ENCODE data around the gene STH. TPM values are rescaled to one million over a fixed set of nuclear protein-coding genes. Genes with fewer than 3 reads are reported as not detected.

Gene STH
- total RNA-seq, 1 donor from 2014 or later = not detected

DNA sequence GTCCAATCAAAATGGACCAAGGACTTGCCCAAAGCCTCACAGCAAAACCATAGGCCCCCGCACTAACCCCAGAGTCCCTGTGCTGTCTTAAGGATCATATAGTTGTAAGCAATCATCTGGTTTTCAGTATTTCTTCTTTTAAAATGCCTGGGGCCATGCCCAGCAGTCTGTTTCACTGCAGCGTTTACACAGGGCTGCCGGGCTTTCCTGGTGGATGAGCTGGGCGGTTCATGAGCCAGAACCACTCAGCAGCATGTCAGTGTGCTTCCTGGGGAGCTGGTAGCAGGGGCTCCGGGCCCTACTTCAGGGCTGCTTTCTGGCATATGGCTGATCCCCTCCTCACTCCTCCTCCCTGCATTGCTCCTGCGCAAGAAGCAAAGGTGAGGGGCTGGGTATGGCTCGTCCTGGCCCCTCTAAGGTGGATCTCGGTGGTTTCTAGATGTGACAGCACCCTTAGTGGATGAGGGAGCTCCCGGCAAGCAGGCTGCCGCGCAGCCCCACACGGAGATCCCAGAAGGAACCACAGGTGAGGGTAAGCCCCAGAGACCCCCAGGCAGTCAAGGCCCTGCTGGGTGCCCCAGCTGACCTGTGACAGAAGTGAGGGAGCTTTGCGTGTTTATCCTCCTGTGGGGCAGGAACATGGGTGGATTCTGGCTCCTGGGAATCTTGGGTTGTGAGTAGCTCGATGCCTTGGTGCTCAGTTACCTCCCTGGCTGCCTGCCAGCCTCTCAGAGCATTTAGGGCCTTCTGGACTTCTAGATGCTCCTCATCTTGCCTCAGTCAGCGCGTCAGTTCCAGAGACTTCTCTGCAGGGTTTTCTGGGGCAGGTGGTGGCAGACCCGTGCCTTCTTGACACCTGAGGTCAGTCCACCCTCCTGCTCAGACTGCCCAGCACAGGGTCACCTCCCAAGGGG lies 24.8 kb upstream of the STH start:
- H3K4me3 ChIP-seq (ENCODE audit: low read depth, low read length) = no peak overlapping the region
- peaks cover 6% of the 10 kb centered on the region for H3K27me3 ChIP-seq (ENCODE audit: control insufficient read depth, insufficient read depth, low read length)
- no peak for TF ChIP-seq CTCF (IDR thresholded peaks at IDR 0.05; ENCODE audit: insufficient read depth, low read length, poor library complexity, severe bottlenecking)
- no peak for DNase-seq (ENCODE audit: low read depth)
- H3K36me3 ChIP-seq (ENCODE audit: control insufficient read depth, insufficient read depth, low read length) = no peaks in the 10 kb centered on the region

DNA sequence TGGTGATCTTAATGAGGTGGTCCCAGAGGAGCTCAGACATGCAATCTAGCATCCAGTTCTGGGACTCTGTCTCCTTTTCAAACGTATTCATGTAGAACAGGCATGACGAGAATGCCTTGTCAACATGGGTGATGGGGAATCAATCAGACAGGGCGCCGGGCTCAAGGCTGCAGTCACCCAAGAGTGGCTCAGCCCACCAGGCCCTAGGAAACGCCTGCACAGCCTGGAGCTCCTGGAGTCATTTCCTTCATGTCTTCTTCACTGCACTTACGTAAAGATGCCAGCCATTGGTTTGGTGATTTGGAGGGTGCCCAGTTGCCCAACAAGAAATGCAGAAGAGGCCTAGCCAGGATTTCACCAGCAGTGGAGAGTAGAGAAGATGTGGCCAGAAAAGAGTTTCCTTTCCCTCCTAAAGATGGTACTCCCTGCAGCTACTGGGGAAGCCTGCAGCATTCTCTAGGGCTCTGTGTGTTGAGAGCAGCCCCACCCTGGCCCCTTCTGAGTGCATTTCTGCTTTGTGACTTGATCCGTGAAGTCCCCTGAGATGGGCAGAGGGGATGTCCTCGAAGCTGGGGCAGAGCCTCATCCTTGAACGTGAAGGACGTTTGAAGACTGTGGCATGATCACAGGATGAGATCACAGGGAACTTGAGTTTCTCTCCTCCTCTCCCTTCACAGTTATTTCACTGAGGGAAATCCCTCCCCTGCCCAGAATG lies 24.0 kb upstream of the STH start:
- no peak for DNase-seq (ENCODE audit: low read depth)
- Histone ChIP-seq H3K27me3 (ENCODE audit: control insufficient read depth, insufficient read depth, low read length) (peaks cover 6% of the 10 kb centered on the region), H3K36me3 (ENCODE audit: control insufficient read depth, insufficient read depth, low read length) (no peaks in the 10 kb centered on the region), H3K4me3 (ENCODE audit: low read depth, low read length) (no peak overlapping the region)
- no peak for TF ChIP-seq CTCF (IDR thresholded peaks at IDR 0.05; ENCODE audit: insufficient read depth, low read length, poor library complexity, severe bottlenecking)

DNA sequence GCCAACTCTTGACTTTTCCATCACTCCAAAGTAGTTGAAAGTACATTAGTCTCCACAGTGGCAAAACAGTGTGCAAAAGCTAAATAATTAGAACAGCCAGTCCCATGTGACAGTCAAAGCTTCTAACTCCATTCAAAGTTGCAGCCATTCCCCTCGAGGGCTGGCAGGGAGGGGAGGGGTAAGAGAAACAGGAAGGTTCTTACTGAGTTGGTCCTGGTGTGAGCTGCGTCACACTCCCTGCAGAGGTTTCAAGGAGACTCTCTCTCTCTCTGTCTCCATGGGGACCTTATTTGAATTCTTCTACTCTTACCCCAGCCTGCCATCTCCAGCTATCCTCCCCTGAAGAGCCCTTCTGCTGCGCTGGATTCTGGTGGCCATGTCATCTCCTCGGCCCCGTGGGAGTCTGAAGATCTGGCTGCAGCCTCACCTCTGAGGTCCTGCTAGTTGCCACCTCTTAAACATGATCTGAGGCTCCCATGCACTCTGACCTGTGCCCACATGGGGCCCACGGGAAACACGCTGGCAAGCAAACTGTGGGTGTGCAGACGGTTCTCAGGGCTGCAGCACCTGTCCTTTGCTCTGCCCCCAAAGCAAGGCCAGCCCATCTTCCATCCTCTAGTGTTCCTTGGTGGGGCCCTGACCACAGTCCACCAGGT lies 23.3 kb upstream of the STH start:
- Histone ChIP-seq H3K4me3 (ENCODE audit: low read depth, low read length) (no peak overlapping the region), H3K36me3 (ENCODE audit: control insufficient read depth, insufficient read depth, low read length) (no peaks in the 10 kb centered on the region), H3K27me3 (ENCODE audit: control insufficient read depth, insufficient read depth, low read length) (peaks cover 6% of the 10 kb centered on the region)
- DNase-seq (ENCODE audit: low read depth) = no peak
- TF ChIP-seq CTCF (IDR thresholded peaks at IDR 0.05; ENCODE audit: insufficient read depth, low read length, poor library complexity, severe bottlenecking) = no peak

DNA sequence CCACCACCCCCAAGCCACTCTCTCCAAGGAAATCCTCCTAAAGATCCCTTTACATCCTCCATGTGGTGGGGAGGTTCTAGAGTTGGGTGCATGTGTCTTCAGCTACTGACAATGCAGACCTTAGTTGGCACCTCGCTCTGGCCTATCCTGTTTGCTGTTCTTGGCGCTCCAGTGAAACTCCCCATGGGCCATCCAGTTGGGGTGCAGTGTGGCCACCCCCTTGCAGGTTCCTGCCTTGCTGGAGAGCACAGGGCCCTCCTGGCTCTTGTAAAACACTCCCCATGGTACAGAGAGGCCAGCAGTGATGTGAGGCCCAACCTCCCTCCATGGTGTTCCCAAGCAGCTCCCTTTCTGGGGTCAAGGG lies 22.7 kb upstream of the STH start:
- no peaks in the 10 kb centered on the region for H3K36me3 ChIP-seq (ENCODE audit: control insufficient read depth, insufficient read depth, low read length)
- H3K27me3 ChIP-seq (ENCODE audit: control insufficient read depth, insufficient read depth, low read length) = peaks cover 6% of the 10 kb centered on the region
- H3K4me3 ChIP-seq (ENCODE audit: low read depth, low read length) = no peak overlapping the region
- no peak for DNase-seq (ENCODE audit: low read depth)
- TF ChIP-seq CTCF (IDR thresholded peaks at IDR 0.05; ENCODE audit: insufficient read depth, low read length, poor library complexity, severe bottlenecking) = no peak

DNA sequence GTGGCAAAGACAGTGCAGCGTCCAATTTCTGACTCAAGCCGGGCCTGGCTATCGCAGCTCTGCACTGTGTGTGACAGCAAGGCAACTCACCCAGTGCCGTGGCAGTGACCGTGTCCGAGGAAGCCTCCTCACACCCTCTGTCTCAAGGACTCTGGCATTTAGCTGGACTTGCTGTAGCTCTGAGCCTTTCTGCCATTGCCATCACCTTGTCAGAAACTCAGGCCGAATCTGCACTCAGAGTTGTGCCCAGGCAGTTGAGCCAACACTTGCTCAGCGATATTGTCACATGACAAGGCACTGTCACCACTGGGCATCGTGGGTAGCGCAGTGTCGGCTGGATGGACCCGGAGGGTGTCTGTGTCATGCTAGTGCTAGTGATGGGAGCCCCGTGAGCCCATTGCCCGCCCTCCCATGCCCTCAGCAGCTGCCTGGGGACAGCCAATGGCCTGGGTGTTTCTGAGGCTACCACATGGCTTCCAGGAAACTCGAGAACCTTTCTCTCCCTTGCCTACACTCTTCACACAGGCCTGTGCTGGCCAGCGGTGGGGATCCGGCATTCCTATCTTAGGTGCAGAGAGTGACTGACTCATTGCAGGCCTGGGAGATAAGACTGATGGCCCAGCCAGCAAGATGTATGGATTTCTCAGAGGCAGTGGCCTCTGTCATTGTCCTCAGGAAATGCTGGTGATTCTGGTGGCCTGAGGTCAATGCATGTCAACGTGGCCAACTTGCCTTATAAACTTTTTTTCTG lies 22.1 kb upstream of the STH start:
- no peak for DNase-seq (ENCODE audit: low read depth)
- no peak for TF ChIP-seq CTCF (IDR thresholded peaks at IDR 0.05; ENCODE audit: insufficient read depth, low read length, poor library complexity, severe bottlenecking)
- no peaks in the 10 kb centered on the region for H3K36me3 ChIP-seq (ENCODE audit: control insufficient read depth, insufficient read depth, low read length)
- H3K27me3 ChIP-seq (ENCODE audit: control insufficient read depth, insufficient read depth, low read length) = peaks cover 5% of the 10 kb centered on the region
- H3K4me3 ChIP-seq (ENCODE audit: low read depth, low read length) = no peak overlapping the region

Measured in kidney epithelial cell (primary cell).